ENCODE results near the gene NPEPPS. TPM values are rescaled to one million over a fixed set of nuclear protein-coding genes. Genes with fewer than 3 reads are reported as not detected.

Gene NPEPPS
- total and polyA plus RNA-seq, 2 experiments from 2014 or later, result 75.0 to 123 TPM

DNA sequence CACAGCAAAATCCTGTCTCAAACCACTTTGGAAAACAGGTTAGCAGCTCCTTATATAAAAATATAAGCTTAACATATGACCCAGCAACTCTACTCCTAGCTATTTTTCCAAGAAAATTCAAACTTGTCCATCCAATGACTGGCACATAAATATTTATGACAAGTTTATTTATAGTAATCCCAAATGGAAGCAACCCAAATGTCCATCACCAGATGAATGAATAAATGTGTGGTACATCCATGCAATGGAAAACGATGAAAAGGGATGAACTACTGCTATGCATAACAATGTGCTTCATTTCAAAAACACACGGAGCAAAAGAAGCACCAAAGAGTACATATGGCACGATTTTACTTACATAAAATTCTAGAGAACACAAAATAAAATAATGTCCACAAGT lies 109.2 kb downstream of the NPEPPS start:
- H3K9me3 ChIP-seq (ENCODE audit: low read depth), result no peaks in the 10 kb centered on the region
- H3K36me3 ChIP-seq, result no peaks in the 10 kb centered on the region
- no peak for DNase-seq (ENCODE audit: low read depth in 1 of 2, low spot score in 1 of 2)
- H3K27me3 ChIP-seq, result no peaks in the 10 kb centered on the region
- no peak overlapping the region for H3K4me3 ChIP-seq
- H3K4me1 ChIP-seq (ENCODE audit: low read depth), result no peaks in the 10 kb centered on the region
- H3K27ac ChIP-seq, result no peak overlapping the region
- TF ChIP-seq, protein P1, sequence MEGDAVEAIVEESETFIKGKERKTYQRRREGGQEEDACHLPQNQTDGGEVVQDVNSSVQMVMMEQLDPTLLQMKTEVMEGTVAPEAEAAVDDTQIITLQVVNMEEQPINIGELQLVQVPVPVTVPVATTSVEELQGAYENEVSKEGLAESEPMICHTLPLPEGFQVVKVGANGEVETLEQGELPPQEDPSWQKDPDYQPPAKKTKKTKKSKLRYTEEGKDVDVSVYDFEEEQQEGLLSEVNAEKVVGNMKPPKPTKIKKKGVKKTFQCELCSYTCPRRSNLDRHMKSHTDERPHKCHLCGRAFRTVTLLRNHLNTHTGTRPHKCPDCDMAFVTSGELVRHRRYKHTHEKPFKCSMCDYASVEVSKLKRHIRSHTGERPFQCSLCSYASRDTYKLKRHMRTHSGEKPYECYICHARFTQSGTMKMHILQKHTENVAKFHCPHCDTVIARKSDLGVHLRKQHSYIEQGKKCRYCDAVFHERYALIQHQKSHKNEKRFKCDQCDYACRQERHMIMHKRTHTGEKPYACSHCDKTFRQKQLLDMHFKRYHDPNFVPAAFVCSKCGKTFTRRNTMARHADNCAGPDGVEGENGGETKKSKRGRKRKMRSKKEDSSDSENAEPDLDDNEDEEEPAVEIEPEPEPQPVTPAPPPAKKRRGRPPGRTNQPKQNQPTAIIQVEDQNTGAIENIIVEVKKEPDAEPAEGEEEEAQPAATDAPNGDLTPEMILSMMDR (IDR thresholded peaks at IDR 0.05; ENCODE audit: low read depth, low read length), result no peak

DNA sequence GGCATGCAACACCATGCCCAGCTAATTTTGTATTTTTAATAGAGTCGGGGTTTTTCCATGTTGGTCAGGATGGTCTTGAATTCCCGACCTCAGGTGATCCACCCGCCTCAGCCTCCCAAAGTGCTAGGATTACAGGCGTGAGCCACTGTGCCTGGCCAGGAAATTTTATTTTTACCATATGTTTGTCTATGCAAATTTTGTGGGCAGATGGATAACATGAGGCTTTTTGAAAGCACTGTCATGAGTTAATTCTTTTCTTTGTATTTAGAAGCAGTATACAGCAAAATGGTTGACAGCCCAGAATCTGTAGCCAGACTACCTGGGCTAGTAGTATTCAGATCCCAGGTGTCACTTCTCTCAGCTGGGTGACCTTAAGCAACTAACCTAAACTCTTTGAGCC lies 110.3 kb downstream of the NPEPPS start:
- no peak overlapping the region for H3K4me3 ChIP-seq
- no peaks in the 10 kb centered on the region for H3K9me3 ChIP-seq (ENCODE audit: low read depth)
- H3K4me1 ChIP-seq (ENCODE audit: low read depth), result no peaks in the 10 kb centered on the region
- DNase-seq (ENCODE audit: low read depth in 1 of 2, low spot score in 1 of 2), result no peak
- H3K27me3 ChIP-seq, result no peaks in the 10 kb centered on the region
- no peak overlapping the region for H3K27ac ChIP-seq
- no peaks in the 10 kb centered on the region for H3K36me3 ChIP-seq
- TF ChIP-seq, protein P1 (IDR thresholded peaks at IDR 0.05; ENCODE audit: low read depth, low read length), result no peak

DNA sequence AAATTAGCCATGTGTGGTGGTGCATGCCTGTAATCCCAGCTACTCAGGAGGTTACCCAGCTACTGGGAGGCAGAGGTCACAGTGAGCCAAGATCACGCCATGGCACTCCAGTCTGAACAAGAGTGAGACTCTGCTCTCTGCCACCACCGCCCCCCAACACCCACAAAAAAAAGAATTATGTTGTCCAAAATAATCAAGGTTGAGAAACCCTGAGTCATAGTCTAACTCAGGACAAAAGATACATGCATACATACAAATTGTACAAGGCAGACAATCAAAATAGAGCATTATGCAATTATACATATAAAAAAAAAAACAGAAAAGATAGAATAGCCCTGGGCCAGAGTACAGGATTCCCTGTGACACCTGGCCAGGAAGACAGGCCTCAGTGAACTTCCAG lies 112.2 kb downstream of the NPEPPS start:
- no peak for DNase-seq (ENCODE audit: low read depth in 1 of 2, low spot score in 1 of 2)
- Histone ChIP-seq H3K27ac (no peak overlapping the region), H3K9me3 (ENCODE audit: low read depth) (no peaks in the 10 kb centered on the region), H3K4me1 (ENCODE audit: low read depth) (no peaks in the 10 kb centered on the region), H3K36me3 (no peaks in the 10 kb centered on the region), H3K4me3 (no peak overlapping the region), H3K27me3 (no peaks in the 10 kb centered on the region)
- TF ChIP-seq, protein P1 (IDR thresholded peaks at IDR 0.05; ENCODE audit: low read depth, low read length), result no peak

DNA sequence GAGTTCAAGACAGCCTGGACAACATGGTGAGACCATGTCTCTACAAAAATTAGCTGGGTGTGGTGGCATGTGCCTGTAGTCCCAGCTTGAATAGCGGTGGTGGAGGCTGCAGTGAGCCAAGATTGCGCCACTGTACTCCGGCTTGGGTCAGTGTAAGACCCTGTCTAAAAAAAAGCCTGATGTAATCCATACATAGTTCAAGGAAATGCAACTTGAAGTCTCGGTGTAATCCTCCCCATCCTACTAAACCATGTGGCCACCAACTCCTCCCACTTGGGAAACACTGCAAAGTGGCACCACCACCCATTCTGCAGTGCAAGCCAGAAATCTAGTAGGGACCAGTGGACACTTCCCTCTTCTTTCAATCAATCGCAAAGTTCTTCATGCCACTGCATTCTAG lies 113.4 kb downstream of the NPEPPS start:
- DNase-seq (ENCODE audit: low read depth in 1 of 2, low spot score in 1 of 2), result peak in 1 of 2 donors; percentile 27
- Histone ChIP-seq H3K27ac (no peak overlapping the region), H3K4me3 (no peak overlapping the region), H3K9me3 (ENCODE audit: low read depth) (no peaks in the 10 kb centered on the region), H3K27me3 (no peaks in the 10 kb centered on the region), H3K4me1 (ENCODE audit: low read depth) (no peaks in the 10 kb centered on the region), H3K36me3 (no peaks in the 10 kb centered on the region)
- TF ChIP-seq, protein P1 (IDR thresholded peaks at IDR 0.05; ENCODE audit: low read depth, low read length), result no peak

DNA sequence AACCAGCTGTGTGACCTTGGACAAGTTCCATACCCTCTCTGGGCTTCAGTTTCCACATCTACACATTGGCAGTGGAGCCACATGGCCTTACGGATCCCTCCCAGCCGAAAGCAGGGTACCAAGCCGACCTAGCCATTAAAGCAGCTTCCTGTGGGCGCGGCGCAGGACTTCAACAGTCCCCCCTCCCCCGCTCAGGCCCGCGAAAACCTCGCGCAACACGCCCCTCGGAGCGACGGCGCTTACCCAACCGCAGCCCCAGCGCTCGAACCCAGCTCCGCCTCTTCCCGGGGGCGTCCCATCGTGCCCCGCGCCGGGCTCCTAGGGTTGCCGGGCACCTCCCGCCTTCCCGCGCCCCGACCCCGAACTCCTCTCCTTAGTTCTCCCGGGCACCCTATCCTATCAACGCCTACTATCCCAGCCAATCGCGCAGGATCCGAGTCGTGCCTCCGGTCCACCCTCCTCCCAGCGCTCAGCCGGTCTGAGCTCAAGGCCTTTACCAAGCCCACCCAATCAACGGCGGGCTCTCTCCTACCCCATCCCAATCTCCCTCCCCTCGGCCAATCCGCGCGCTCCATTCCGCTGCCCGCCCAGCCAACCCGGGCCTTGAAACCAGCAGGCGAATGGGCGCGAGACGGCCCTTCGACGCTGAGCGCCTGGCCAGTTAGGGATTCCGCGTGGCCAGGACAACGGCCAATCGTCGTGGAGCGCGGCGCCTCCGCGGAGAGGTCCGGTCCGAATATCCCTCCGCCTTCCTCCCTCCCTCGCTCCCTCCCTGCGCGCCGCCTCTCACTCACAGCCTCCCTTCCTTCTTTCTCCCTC lies 118.5 kb downstream of the NPEPPS start, which contains the start of gene KPNB1:
Gene KPNB1 (plus strand): TSS at position 767 of the 819 bp plus-strand sequence. CDS start 326 bp downstream, outside the sequence.
- Histone ChIP-seq H3K27ac (peak within 1 kb of the TSS; percentile 80), H3K36me3 (peaks cover 26% of the 10 kb centered on the region), H3K4me3 (peak within 1 kb of the TSS; percentile 65), H3K27me3 (no peaks in the 10 kb centered on the region), H3K9me3 (ENCODE audit: low read depth) (no peaks in the 10 kb centered on the region), H3K4me1 (ENCODE audit: low read depth) (peaks cover 9% of the 10 kb centered on the region)
- TF ChIP-seq, protein P1 (IDR thresholded peaks at IDR 0.05; ENCODE audit: low read depth, low read length), result no peak
- DNase-seq (ENCODE audit: low read depth in 1 of 2, low spot score in 1 of 2), result peak; percentile 99 to 100

Measured in cardiac muscle cell (in vitro differentiated cells and primary cell).